Karpas-422 (cell line): ENCODE results near the gene MIER2. TPM values are rescaled to one million over a fixed set of nuclear protein-coding genes. Genes with fewer than 3 reads are reported as not detected.
A peak's percentile ranks its signal among the peaks of the same experiment; 100 is the strongest.

ENCODE experiments used
- DNase-seq: peaks from one replicate; pipeline ENCODE4 v3.0.0-alpha.2; 2015
- H2AFZ ChIP-seq: fragments of 200-600 bp; sonication (generic); 2 replicates; pipeline ENCODE4 v1.6.1; 2014; ENCODE audit warnings: antibody characterized with exemption, low read length, mixed read lengths
- H3K27ac ChIP-seq: fragments of 200-600 bp; sonication (generic); 2 replicates; pipeline ENCODE4 v1.5.1; 2014; ENCODE audit warnings: mild to moderate bottlenecking, low read length, moderate library complexity
- H3K27me3 ChIP-seq: fragments of 200-600 bp; sonication (generic); 2 replicates; pipeline ENCODE4 v1.6.1; 2014; ENCODE audit warnings: low read length, mixed read lengths
- H3K36me3 ChIP-seq: fragments of 200-600 bp; sonication (generic); 2 replicates; pipeline ENCODE4 v1.6.1; 2014; ENCODE audit warnings: low read length, mixed read lengths; ENCODE audit not compliant: insufficient read depth
- H3K4me1 ChIP-seq: fragments of 200-600 bp; sonication (generic); 2 replicates; pipeline ENCODE4 v1.6.1; 2014; ENCODE audit warnings: mild to moderate bottlenecking, low read length, mixed read lengths
- H3K4me2 ChIP-seq: fragments of 200-600 bp; sonication (generic); 2 replicates; pipeline ENCODE4 v1.6.1; 2014; ENCODE audit warnings: low read length, low read depth, mild to moderate bottlenecking; ENCODE audit not compliant: poor library complexity, severe bottlenecking
- H3K4me3 ChIP-seq: fragments of 200-600 bp; sonication (generic); 2 replicates; pipeline ENCODE4 v1.5.1; 2014; ENCODE audit warnings: mild to moderate bottlenecking, antibody characterized with exemption, low read length, mixed read lengths
- H3K79me2 ChIP-seq: fragments of 200-600 bp; sonication (generic); 2 replicates; pipeline ENCODE4 v1.6.1; 2014; ENCODE audit warnings: mild to moderate bottlenecking, low read length, mixed read lengths
- H3K9ac ChIP-seq: fragments of 200-600 bp; sonication (generic); 2 replicates; pipeline ENCODE4 v1.6.0; 2014; ENCODE audit warnings: low read length
- H3K9me2 ChIP-seq: fragments of 200-600 bp; sonication (generic), shearing (Covaris generic); replicated peaks from 2 replicates; pipeline ENCODE4 v1.6.0; 2014; ENCODE audit warnings: mild to moderate bottlenecking, low read length, moderate library complexity; ENCODE audit not compliant: insufficient read depth
- H3K9me3 ChIP-seq: fragments of 300-700, 200-600 bp; sonication (generic); 2 replicates; pipeline ENCODE4 v1.6.1; 2014; ENCODE audit warnings: low read length, mixed read lengths
- H4K20me1 ChIP-seq: fragments of 200-600 bp; sonication (generic); 2 replicates; pipeline ENCODE4 v1.6.1; 2014; ENCODE audit warnings: mild to moderate bottlenecking, antibody characterized with exemption, low read length, low read depth; ENCODE audit not compliant: insufficient read depth
- total RNA-seq: library from RNA; depleted of rRNA; stranded (reverse); fragments of >200 nt; shearing (Covaris generic); gene quantifications from 2 replicates; pipeline ENCODE4 v1.2.3, GENCODE V29; 2014; ENCODE audit warnings: low replicate concordance

The MIER2 gene
- total RNA-seq, 1 experiment from 2014 or later = 15.3 TPM

- no peak overlapping the region for H2AFZ ChIP-seq
- peak; percentile 70 for DNase-seq
- peaks cover 21% of the 10 kb centered on the region for H3K4me1 ChIP-seq
- H3K4me3 ChIP-seq = peak overlapping the region; percentile 83
- H3K36me3 ChIP-seq = peaks cover 27% of the 10 kb centered on the region
- H3K79me2 ChIP-seq = peaks cover 51% of the 10 kb centered on the region
- peaks cover 7% of the 10 kb centered on the region; the same call in 1 of the 2 replicates for H4K20me1 ChIP-seq
- H3K9me2 ChIP-seq = no peaks in the 10 kb centered on the region
- H3K9me3 ChIP-seq = no peaks in the 10 kb centered on the region; the same call in 1 of the 2 replicates
- H3K27ac ChIP-seq = 0 out of 2 replicates have a peak overlapping the region, but pooled peaks have one; percentile 4
- H3K4me2 ChIP-seq = peak overlapping the region; percentile 93
- peak overlapping the region; percentile 93 for H3K9ac ChIP-seq
- no peaks in the 10 kb centered on the region for H3K27me3 ChIP-seq
Measured at GRCh38 chr19:343941-344624, 513 bp downstream of the MIER2 start.

DNA sequence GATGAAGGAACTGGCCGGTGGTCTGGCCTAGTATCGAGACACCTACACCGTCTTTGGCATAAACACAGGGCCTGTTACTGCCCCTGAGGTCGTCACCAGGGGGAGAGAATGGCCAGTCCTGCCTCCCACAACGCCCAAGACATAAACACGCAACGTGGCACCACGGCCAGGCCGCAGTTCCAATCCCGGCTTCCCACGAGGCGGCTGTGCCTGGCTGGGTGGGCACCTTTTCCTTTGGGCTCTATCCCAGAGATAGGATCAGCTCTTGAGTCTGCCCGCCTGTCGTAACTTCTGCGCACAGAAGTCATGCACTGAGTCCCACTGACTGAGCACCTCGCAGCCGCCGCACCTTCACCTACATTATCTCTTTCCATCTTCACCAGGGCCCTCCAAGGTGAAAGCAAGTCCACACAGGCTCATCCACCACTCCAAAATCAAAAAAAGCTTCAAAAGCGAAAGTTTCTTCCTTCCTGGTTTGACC lies 1.1 kb downstream of the MIER2 start:
- H3K27ac ChIP-seq = 0 out of 2 replicates have a peak overlapping the region, but pooled peaks have one; percentile 4
- peaks cover 3% of the 10 kb centered on the region for H3K9me3 ChIP-seq
- no peaks in the 10 kb centered on the region for H3K27me3 ChIP-seq
- H3K4me3 ChIP-seq = peak overlapping the region; percentile 83
- peaks cover 33% of the 10 kb centered on the region for H3K36me3 ChIP-seq
- peak overlapping the region; percentile 93 for H3K9ac ChIP-seq
- peaks cover 57% of the 10 kb centered on the region for H3K79me2 ChIP-seq
- no peaks in the 10 kb centered on the region for H3K9me2 ChIP-seq
- H3K4me1 ChIP-seq = peaks cover 21% of the 10 kb centered on the region
- H4K20me1 ChIP-seq = peaks cover 7% of the 10 kb centered on the region; the same call in 1 of the 2 replicates
- no peak overlapping the region for H2AFZ ChIP-seq
- peak overlapping the region; percentile 93 for H3K4me2 ChIP-seq
- no peak for DNase-seq

DNA sequence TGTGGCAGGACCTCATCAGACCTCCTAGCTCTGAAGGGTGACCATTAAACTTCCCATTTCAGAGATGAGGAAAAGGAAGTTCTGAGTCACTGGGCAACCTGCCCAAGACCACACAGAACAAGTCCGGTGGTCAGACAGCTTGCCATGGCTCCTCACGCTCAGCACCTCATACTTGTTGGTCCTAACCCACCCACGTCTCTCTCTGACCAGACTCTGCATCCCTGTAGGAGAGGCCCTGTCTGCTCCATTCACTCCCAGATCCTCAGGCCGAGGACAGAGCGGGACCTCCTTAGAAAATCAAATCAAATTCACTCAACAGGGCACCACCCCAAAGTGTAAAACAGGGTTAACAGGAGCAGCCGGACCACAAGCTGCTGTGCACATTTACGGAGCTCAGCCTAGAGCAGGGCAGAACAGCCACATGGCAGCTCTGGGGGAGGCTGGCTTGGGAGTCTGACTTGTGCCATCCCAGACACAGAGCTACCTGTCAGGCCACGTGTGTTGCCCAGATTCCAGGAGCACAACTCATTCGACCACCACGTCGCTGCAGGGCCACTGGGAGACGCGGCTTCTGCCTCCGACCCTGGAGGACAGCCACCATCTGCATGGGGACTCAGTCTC lies 1.7 kb downstream of the MIER2 start:
- H4K20me1 ChIP-seq = peaks cover 7% of the 10 kb centered on the region; the same call in 1 of the 2 replicates
- H3K79me2 ChIP-seq = peaks cover 63% of the 10 kb centered on the region
- H3K36me3 ChIP-seq = peaks cover 36% of the 10 kb centered on the region
- no peak overlapping the region for H2AFZ ChIP-seq
- peak overlapping the region; percentile 83 for H3K4me3 ChIP-seq
- H3K4me1 ChIP-seq = peaks cover 21% of the 10 kb centered on the region
- DNase-seq = peak; percentile 41
- H3K4me2 ChIP-seq = peak overlapping the region; percentile 93
- peaks cover 3% of the 10 kb centered on the region for H3K9me3 ChIP-seq
- H3K27ac ChIP-seq = no peak overlapping the region
- H3K9ac ChIP-seq = peak overlapping the region; percentile 93
- no peaks in the 10 kb centered on the region for H3K9me2 ChIP-seq
- no peaks in the 10 kb centered on the region for H3K27me3 ChIP-seq

- H3K9ac ChIP-seq = no peak overlapping the region
- no peak for DNase-seq
- no peak overlapping the region for H2AFZ ChIP-seq
Measured at GRCh38 chr19:342128-342455, 2.5 kb downstream of the MIER2 start.

DNA sequence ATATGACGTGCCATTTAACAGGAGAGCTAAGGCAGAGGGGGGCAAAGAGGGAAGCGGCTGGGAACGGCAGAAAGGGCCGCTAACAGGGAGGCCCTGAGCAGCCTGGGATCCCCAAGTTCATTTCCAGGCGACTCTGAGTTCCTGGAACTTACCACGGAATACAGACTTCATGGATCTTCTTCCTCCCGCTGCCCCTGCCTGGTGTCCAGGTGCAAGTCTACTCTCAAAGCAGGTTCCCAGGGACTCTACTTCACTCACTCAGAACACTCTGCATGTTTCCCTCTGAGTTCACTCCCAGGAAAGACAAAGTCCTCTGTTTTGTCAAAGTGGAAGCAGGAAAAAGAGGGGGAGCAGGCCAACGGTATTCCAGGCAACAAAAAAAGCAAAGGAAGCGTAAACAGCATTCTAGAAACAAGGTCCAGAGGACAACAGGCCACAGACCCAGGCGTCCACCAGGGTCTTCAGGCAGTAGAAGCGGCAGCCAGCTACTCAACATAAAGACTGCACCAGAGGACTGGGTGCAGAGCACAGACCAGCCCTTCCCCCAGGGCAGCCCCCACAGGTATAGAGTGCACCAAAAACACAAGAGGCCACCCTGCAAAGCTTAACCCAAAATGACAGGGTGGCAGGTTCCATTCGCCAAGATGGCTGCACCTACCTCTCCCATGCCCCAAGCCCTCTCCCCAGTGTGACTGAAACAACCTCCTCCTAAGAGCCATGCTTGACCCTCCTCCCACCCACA lies 3.0 kb downstream of the MIER2 start:
- no peak overlapping the region for H2AFZ ChIP-seq
- H3K27me3 ChIP-seq = no peaks in the 10 kb centered on the region
- H3K9me2 ChIP-seq = no peaks in the 10 kb centered on the region
- no peak overlapping the region for H3K4me3 ChIP-seq
- no peak overlapping the region for H3K9ac ChIP-seq
- peaks cover 3% of the 10 kb centered on the region for H3K9me3 ChIP-seq
- H4K20me1 ChIP-seq = peaks cover 7% of the 10 kb centered on the region; the same call in 1 of the 2 replicates
- peaks cover 36% of the 10 kb centered on the region for H3K36me3 ChIP-seq
- peaks cover 72% of the 10 kb centered on the region for H3K79me2 ChIP-seq
- DNase-seq = peak; percentile 32
- H3K4me2 ChIP-seq = no peak overlapping the region
- H3K27ac ChIP-seq = no peak overlapping the region
- peaks cover 21% of the 10 kb centered on the region for H3K4me1 ChIP-seq

More at GRCh38 chr19:342128-342455, 2.5 kb downstream of the MIER2 start:
- Histone ChIP-seq H3K4me3 (no peak overlapping the region), H3K4me2 (peak overlapping the region; percentile 93), H3K27ac (no peak overlapping the region), H3K9me2 (no peaks in the 10 kb centered on the region), H4K20me1 (peaks cover 7% of the 10 kb centered on the region; the same call in 1 of the 2 replicates), H3K4me1 (peaks cover 21% of the 10 kb centered on the region), H3K36me3 (peaks cover 36% of the 10 kb centered on the region), H3K79me2 (peaks cover 67% of the 10 kb centered on the region), H3K27me3 (no peaks in the 10 kb centered on the region), H3K9me3 (peaks cover 3% of the 10 kb centered on the region)

GRCh38 chr19:340620-341385 lies 3.8 kb downstream of the MIER2 start:
- H3K9ac ChIP-seq = no peak overlapping the region
- H3K4me1 ChIP-seq = peaks cover 21% of the 10 kb centered on the region
- peaks cover 7% of the 10 kb centered on the region; the same call in 1 of the 2 replicates for H4K20me1 ChIP-seq
- H2AFZ ChIP-seq = no peak overlapping the region
- H3K4me2 ChIP-seq = no peak overlapping the region
- no peaks in the 10 kb centered on the region for H3K27me3 ChIP-seq
- peak; percentile 39 for DNase-seq
- peaks cover 3% of the 10 kb centered on the region for H3K9me3 ChIP-seq
- peaks cover 80% of the 10 kb centered on the region for H3K79me2 ChIP-seq
- H3K36me3 ChIP-seq = peaks cover 43% of the 10 kb centered on the region
- H3K4me3 ChIP-seq = no peak overlapping the region
- no peak overlapping the region for H3K27ac ChIP-seq
- no peaks in the 10 kb centered on the region for H3K9me2 ChIP-seq

- H3K36me3 ChIP-seq = peaks cover 57% of the 10 kb centered on the region
- no peak overlapping the region for H2AFZ ChIP-seq
- no peaks in the 10 kb centered on the region for H3K27me3 ChIP-seq
- DNase-seq = peak; percentile 36
- H3K79me2 ChIP-seq = peaks cover 94% of the 10 kb centered on the region
- H3K4me2 ChIP-seq = no peak overlapping the region
- H4K20me1 ChIP-seq = peaks cover 7% of the 10 kb centered on the region; the same call in 1 of the 2 replicates
- H3K4me3 ChIP-seq = no peak overlapping the region
- H3K9me2 ChIP-seq = no peaks in the 10 kb centered on the region
- peaks cover 13% of the 10 kb centered on the region for H3K4me1 ChIP-seq
- H3K27ac ChIP-seq = no peak overlapping the region
- H3K9me3 ChIP-seq = peaks cover 3% of the 10 kb centered on the region
- H3K9ac ChIP-seq = no peak overlapping the region
Measured at GRCh38 chr19:339262-339887, 5.2 kb downstream of the MIER2 start.
